ENCODE data around the gene RTN4.
"Not testable (repeated sequence)": the region's sequence is repeated elsewhere in the genome, so short reads cannot be mapped to it uniquely, and the experiment has no call there.

Gene RTN4, protein sequence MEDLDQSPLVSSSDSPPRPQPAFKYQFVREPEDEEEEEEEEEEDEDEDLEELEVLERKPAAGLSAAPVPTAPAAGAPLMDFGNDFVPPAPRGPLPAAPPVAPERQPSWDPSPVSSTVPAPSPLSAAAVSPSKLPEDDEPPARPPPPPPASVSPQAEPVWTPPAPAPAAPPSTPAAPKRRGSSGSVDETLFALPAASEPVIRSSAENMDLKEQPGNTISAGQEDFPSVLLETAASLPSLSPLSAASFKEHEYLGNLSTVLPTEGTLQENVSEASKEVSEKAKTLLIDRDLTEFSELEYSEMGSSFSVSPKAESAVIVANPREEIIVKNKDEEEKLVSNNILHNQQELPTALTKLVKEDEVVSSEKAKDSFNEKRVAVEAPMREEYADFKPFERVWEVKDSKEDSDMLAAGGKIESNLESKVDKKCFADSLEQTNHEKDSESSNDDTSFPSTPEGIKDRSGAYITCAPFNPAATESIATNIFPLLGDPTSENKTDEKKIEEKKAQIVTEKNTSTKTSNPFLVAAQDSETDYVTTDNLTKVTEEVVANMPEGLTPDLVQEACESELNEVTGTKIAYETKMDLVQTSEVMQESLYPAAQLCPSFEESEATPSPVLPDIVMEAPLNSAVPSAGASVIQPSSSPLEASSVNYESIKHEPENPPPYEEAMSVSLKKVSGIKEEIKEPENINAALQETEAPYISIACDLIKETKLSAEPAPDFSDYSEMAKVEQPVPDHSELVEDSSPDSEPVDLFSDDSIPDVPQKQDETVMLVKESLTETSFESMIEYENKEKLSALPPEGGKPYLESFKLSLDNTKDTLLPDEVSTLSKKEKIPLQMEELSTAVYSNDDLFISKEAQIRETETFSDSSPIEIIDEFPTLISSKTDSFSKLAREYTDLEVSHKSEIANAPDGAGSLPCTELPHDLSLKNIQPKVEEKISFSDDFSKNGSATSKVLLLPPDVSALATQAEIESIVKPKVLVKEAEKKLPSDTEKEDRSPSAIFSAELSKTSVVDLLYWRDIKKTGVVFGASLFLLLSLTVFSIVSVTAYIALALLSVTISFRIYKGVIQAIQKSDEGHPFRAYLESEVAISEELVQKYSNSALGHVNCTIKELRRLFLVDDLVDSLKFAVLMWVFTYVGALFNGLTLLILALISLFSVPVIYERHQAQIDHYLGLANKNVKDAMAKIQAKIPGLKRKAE

DNA sequence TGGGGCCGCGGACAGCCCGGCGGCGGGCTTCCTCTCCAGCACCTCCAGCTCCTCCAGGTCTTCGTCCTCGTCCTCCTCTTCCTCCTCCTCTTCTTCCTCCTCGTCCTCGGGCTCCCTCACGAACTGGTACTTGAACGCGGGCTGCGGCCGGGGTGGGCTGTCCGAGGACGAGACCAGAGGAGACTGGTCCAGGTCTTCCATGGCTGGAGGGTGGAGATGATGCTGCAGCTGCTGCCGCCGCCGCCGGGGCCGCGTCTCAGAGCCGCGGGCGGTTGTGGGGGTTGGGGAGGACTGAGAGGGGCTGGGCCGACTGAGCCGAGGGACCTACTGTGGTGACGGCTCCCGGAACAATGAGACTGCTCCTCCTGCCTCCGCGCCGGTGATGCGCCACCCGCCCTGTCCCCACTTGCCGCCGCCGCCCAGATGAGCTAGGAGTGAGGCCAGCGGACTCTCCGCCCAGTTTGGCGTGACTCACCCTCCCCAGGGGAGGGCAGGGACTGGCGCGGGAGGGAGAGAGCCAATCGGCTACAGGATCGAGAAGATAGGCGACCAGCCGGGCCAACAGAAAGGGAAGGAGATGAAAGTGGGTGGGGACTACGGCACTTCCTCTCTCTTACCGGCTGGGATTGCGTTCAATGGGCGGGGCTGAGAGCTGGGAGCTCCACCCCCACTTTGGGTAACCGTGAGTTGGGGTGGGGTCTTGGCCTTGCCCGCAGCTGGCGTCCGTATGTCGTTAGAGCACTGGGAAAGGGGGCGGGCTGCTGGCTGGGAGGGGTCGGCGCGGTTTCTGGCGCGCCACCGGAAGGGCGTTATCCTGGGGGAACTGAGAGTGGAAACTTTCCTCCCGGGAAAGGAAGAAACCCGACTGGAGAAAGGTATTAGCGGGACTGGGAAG is at the start of gene RTN4:
TSS of gene RTN4 (minus strand) at position 352 of the 895 bp plus-strand sequence. CDS start at position 201, 151 bp downstream.
- peak; percentile 98 for DNase-seq (ENCODE audit: low read depth)

DNA sequence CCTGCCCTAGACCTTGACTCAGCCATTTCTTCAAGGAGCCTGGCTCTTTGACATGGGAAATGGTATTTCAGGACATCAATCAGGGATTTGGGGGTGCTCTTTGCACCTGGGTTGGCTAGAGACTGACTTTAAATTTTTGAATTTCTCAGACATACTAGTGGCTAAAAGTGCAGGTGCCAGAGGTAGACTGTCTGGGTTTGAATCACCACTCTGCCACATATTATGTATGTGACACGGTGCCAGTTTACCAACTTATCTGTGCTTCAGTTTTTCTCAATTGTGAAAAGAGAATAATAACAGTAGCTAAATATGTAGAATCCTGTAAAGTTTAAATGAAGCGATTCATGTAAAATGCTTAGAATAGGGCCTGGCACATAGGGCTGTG is 49.2 kb upstream of the RTN4 start:
- DNase-seq (ENCODE audit: low read depth): no peak

DNA sequence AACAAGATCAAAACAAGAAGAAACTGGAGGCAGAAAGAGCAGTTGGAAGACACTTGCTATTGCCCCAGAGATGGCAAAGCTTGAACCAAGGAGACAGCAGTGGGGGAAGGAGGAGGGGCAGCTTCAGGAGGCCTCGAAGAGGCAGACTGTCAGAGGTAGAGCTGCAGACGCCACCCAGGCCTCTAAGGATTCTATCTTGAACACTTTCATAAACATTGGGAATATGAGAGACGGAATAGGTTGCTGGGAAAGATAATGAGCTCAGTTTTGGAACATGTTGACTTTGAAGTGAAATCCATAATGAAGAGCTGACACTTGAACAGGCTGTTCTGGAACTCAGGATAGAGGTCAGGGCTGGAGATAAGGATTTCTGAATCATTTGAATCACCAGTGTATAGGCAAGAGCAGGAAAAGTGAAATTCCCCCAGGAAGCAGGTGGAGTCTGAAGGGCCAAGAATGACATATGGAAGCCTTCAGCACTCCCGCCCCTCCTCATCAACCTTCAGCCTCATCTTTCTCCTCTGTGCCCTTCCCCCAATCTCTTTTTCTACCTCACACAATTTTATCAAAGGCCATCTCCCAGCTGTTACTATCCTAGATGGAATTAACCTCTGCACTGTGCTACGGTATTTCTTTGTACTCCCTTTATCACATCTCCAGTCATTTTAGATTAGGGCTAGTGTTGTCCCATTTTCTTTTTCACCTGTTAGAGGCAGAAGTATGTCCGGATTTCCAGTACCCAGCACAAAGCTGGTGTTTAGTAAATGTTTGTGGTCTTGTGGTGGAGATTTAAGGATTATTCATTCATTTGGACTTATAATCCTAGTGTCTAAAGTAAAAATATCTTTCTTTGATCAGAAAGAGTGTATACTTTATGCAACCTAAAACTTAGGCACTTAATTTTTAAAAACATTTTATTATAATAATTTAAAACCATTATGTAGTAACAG is 47.5 kb upstream of the RTN4 start:
- DNase-seq (ENCODE audit: low read depth): no peak

- DNase-seq (ENCODE audit: low read depth): no peak
These were observed 46.8 kb upstream of the RTN4 start for GRCh38 chr2:55097082-55097460.

GRCh38 chr2:55096586-55096985 is 46.3 kb upstream of the RTN4 start:
- DNase-seq (ENCODE audit: low read depth): no peak

- no peak for DNase-seq (ENCODE audit: low read depth)
These were observed 43.1 kb upstream of the RTN4 start for GRCh38 chr2:55093381-55093780.

GRCh38 chr2:55092439-55092838 is 42.2 kb upstream of the RTN4 start:
- no peak for DNase-seq (ENCODE audit: low read depth)

DNA sequence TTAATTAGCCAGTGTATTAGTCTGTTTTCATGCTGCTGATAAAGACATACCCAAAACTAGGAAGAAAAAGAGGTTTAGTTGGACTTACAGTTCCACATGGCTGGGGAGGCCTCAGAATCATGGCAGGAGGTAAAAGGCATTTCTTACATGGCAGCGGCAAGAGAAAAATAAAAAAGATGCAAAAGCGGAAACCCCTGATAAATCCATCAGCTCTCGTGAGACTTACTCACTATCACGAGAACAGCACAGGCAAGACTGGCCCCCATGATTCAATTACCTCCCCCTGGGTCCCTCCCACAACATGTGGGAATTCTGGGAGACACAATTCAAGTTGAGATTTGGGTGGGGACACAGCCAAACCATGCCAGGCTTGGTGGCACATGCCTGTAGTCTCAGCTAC is 41.4 kb upstream of the RTN4 start:
- not testable (repeated sequence) for DNase-seq (ENCODE audit: low read depth)

GRCh38 chr2:55090702-55091101 is 40.5 kb upstream of the RTN4 start:
- DNase-seq (ENCODE audit: low read depth): no peak

GRCh38 chr2:55089726-55090125 is 39.5 kb upstream of the RTN4 start:
- DNase-seq (ENCODE audit: low read depth): no peak

DNA sequence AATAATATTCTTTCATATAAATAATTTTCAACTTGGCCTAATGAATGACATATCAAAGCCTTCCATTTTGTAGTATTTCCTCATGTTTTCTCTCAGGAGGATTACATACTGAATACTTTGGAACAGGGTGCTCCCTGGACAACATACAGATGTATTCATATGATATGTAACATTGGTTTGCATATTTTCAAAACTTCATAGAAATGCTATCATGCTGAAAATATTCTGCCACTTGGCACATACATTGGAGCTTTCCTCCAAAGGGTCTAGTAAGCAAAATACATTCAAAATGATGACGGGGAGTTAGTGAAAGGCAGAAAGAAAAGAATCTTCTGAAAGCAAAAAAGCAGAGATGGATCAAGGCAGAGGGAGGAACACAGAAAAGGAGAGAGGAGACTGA is 38.1 kb upstream of the RTN4 start:
- DNase-seq (ENCODE audit: low read depth): no peak

DNA sequence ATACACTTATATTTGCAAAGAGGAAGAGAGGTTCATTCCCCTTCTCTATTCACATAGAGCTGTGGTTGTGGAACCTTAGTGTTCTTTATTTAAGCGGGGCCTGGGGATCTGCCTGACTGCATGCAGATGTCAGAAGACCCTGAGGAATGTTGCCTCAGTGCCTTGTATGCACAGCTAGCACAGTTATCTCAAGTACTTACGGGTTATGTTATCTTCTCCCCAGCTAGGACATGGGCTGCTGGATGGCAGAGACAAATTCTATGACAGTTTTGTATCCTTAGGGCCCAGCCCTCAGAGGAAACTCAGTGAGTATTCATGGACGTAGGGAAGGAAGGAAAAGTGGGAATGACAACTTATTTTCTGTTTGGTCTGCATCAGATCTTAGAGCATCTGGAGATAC is 37.7 kb upstream of the RTN4 start:
- DNase-seq (ENCODE audit: low read depth): no peak

DNA sequence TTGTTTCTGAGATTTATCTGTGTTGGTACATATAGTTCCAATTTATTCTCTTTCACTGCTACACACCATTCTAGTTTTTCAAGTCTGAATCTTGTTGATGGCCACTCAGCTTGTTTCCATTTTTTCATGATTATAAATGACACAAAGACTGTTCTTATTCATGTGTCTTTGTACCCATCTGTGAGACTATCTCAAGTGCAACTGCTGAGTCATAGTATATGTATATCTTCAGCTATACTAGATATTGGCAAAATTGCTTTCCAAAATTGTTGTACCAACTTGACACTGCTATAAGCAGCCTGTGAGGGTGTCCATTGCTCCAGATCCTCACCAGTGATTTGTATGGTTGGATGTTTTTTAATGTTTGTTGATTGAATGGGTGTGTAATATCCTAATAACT is 37.2 kb upstream of the RTN4 start:
- DNase-seq (ENCODE audit: low read depth): no peak

GRCh38 chr2:55085113-55086040 is 35.1 kb upstream of the RTN4 start:
- DNase-seq (ENCODE audit: low read depth): no peak

DNA sequence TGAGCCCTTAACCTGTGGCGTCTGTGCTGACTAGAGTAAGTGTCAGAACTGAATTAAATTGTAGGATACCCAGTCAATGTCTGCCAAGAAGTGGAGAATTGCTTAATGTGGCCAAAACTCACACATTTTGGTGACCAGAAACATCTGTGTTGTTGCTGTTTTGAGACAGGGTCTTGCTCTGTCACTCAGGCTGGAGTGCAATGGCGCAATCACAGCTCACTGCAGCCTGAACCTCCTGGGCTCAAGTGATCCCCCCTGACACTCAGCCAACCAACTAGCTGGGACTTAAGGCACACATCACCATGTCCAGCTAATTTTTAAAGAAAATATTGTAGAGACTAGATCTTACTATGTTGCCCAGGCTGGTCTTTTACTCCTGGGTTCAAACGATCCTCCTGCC is 34.4 kb upstream of the RTN4 start:
- no peak for DNase-seq (ENCODE audit: low read depth)

DNA sequence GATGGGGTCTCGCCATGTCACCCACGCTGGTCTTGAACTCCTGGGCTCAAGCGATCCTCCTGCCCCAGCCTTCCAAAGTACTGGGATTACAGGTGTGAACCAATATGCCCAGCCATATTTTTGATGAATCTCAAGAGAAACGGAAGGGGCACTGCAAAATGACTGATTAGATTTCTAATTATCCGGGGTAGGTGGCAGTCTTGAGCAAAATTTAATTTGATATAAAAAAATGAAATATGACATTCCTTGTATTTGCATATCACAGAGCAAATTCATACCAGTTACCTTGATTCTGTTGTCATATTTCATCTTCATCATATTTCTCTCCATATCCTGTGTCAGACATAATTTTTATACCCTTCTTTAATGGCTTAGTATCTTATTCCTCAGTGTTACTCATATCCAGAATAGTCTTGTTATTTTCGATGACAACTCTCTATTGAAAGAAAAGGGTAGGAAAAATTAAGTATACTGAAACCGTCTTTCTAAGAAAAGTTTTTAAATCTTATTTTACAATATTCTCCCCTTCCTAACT is 30.0 kb upstream of the RTN4 start:
- DNase-seq (ENCODE audit: low read depth): no peak

DNA sequence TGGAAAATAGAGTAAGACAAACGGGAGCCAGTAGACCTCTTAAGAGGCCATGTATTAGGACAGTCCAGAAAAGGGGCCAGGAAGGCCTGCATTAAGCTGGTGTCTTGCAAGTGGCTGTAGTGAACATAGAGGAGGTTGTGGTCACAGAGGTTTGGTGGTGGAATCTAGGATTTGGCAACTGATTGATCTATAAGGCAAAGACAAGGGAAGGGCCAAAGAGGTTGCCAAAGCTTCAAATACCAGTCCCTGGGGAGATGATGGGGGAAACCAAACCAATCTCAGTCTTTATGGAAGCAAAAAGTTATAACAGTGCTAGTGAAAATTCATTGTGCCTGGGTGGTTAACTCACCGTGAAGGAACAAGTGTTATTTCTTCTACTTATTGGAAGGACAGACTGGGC is 28.7 kb upstream of the RTN4 start:
- no peak for DNase-seq (ENCODE audit: low read depth)

DNA sequence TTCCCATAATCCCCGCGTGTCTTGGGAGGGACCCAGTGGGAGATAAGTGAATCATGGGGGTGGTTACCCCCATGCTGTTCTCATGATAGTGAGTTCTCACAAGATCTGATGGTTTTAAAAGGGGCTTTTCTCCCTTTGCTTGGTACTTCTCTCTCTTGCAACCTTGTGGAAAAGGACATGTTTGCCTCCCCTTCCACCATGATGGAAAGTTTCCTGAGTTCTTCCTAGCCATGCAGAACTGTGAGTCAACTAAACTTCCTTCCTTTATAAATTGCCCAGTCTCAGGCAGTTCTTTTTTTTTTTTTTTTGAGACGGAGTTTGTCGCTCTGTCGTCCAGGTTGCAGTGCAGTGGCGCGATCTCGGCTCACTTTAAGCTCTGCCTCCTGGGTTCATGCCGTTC is 26.5 kb upstream of the RTN4 start:
- DNase-seq (ENCODE audit: low read depth): no peak

- DNase-seq (ENCODE audit: low read depth): not testable (repeated sequence)
These were observed 25.8 kb upstream of the RTN4 start for GRCh38 chr2:55076019-55076418.

Measured in CMK (cell line).